ENCODE results near the gene ARFGAP1.

Gene ARFGAP1

GRCh38 chr20:63272105-63273058, at the start of gene ARFGAP1:
Gene ARFGAP1, plus strand, starts transcription at chr20:63272813. Its CDS starts 2,768 bp downstream, at chr20:63275581.
- peak; percentile 69 to 84 (median 74) for DNase-seq

DNA sequence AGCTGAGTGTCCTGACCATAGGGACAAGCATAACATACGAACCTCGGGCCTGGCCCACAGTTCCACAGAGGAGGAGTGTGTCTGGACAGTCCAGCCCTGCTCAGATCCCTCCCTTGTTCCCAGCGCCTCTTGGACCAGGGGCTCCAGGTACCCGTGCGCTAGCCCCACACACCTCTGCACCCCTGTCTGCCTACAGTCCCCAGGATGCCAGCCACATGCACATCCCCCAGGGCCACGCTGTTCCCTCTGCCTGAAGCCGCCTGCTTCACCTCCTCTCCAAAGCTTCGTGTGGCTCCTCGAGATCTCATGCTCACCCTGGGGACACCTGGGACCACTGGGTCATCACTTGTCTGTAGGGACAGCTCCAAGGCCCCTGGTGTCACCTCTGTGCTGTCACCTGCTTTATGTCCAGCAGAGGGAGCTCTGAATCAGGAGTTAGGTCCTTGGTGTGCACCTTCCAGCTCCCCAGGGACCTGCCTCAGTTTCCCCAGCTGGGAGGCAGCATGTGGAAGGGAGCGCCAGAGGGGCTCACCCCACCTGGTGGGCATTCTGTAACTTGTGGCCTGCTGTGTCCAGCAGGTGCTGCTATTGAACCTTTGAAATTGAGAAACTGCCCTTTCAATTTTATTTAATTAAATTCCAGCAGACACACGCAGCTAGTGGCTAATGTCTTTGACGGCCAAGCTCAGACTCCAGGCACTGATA, 49.3 kb upstream of the ARFGAP1 start:
- DNase-seq: peak in 2 of 4 experiments; percentile 12 to 29

GRCh38 chr20:63223826-63224207, 48.8 kb upstream of the ARFGAP1 start:
- no peak for DNase-seq

DNA sequence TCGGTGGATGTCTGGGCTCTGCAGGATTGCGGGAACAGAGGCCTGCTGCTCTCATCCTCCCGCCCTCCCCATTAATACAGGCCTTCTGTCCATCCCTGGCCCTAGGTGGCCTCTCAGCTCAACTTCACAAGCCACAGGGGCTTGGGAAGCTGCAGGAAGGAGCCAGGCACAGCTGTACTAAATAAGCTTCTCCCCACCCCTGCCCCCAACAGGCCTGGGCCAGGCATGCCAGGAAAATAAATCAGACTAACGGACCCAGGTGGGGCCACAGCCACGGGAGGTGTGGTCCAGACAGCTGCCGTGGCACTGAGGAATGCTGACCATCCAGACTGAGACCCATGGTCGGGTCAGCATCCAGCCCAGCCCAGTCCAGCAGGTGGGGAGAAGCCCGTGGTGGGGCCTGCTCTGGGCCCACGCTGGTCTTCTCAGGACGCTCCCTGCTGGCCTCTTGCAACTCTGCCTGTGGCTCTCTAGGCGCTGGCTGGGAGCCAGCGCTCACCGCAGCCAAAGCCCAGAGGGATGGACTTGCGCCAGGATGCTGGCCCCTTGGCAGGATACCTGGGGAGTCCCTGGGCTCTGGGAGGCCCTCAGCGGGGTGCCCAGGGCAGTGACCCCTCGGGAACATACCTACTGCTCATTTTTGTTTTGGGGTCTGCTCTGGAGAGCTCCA, 48.1 kb upstream of the ARFGAP1 start:
- no peak for DNase-seq

- no peak for DNase-seq
Measured at GRCh38 chr20:63225082-63225454, 47.5 kb upstream of the ARFGAP1 start.

- DNase-seq: no peak
Measured at GRCh38 chr20:63226042-63226943, 46.3 kb upstream of the ARFGAP1 start.

DNA sequence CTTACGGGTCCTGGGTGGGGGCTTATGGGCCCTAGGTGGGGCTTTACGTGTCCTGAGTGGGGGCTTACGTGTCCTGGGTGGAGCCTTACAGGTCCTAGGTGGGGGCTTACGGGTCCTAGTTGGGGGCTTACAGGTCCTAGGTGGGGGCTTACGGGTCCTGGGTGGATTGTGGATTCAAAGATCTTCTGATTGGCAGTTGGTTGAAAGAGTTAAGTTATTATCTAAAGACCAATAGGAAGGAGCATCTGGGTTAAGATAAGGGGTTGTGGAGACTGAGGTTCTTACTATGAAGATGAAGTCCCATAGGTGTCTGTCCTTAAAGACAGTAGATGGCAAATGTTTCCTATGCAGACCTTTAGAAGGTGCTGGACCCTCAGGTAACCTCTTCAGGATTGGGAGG, 45.4 kb upstream of the ARFGAP1 start:
- DNase-seq: no peak

- DNase-seq: no peak
Measured at GRCh38 chr20:63228806-63229205, 43.8 kb upstream of the ARFGAP1 start.

GRCh38 chr20:63230800-63231268, 41.8 kb upstream of the ARFGAP1 start:
- DNase-seq: no peak

GRCh38 chr20:63232235-63233060, 40.2 kb upstream of the ARFGAP1 start:
- DNase-seq: no peak

DNA sequence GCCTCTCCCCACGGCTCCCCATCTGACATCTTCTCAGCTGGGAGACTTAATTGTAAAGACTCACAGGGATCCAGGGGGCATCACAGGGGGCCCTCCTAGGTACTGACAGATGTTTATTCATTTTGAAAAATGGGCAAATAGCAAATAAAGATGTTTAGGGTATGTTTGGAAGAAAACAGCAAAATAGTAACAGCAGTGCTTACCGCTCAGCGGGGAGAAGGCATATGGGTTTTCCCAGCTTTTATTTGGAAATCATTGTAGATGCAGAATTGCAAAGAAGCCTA, 39.6 kb upstream of the ARFGAP1 start:
- DNase-seq: no peak

- no peak for DNase-seq
Measured at GRCh38 chr20:63233924-63234323, 38.7 kb upstream of the ARFGAP1 start.

- peak in 1 of 4 experiments; percentile 23 for DNase-seq
Measured at GRCh38 chr20:63234693-63235398, 37.8 kb upstream of the ARFGAP1 start.

DNA sequence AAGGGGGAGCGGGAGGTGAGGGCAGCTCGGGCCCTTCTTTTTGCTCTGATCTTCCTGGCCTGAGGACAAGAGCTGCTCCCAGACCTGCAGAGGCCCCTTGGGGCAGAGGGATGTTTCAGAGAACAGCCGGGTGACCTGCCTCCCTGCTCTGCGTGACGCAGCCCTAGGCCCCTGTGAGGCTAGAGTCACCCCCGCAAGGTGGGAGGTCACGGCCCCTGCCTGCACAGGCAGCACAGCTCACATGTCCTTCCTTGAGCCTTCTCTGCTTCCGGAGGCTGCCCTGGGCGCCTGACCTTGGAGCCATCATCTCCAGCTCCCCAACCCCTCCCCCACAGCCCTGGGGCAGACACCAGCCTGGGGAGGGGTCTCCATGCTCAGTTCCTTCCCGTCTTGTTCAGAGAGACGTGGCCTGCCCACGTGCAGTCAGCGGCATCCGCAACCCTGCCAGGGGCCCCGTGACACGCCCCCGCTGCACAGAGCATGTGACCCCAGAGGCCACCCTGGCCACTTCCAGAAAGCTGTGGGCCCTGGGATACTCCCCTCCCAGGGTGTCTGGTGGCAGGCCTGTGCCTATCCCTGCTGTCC, 37.1 kb upstream of the ARFGAP1 start, which contains the start of gene BIRC7:
TSS of gene BIRC7 (plus strand) at position 507 of the 585 bp plus-strand sequence. CDS start 192 bp downstream, outside the sequence.
- no peak for DNase-seq

GRCh38 chr20:63236116-63236837, 36.3 kb upstream of the ARFGAP1 start:
- no peak for DNase-seq

DNA sequence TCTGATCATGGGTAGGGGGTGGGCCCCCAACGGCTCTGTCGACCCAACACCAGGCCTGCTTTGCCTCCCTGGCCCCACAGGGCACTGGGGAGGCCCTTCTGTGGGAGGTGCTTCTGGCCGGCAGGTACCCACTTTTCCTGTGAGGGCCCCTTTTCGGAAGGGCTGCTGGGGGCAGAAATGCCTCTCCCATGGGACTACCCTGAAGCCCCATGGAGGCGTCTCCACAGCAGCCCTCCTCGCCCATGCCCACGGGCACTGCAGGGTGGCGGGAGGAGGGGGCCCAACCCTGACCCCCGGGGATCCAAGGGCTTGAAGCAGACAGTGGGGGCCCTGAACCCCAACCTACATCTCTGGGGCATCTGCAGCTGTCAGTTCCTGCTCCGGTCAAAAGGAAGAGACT, 34.6 kb upstream of the ARFGAP1 start:
- no peak for DNase-seq

DNA sequence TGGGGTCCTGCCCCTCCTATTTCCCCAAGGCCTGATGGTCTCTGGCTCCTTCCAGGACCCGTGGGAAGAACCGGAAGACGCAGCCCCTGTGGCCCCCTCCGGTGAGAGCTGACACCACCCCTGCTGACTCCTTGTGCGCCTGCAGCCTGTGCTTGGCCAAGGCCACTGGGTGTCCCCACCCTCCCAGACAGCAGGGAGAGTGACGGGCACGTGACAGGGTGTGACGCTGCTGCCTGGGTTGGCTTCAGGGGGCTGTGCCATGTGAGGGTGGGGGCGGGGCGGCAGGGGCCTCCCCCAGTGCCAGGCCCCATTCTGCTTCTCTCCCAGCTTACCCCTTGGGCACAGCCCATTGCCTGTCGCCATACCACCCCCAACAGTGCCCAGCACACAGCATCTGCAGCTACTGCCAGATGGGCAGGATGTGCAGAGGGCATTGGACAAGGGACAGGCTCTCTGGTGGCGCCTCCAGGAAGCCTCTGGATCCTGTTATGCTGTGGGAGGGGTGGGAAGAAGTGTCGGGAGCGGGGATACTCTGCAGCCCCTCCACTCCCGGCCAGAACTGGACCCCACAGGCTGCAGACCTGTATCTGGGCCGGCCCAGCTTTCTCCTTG, 34.0 kb upstream of the ARFGAP1 start:
- no peak for DNase-seq

GRCh38 chr20:63239431-63239830, 33.2 kb upstream of the ARFGAP1 start:
- DNase-seq: no peak

DNA sequence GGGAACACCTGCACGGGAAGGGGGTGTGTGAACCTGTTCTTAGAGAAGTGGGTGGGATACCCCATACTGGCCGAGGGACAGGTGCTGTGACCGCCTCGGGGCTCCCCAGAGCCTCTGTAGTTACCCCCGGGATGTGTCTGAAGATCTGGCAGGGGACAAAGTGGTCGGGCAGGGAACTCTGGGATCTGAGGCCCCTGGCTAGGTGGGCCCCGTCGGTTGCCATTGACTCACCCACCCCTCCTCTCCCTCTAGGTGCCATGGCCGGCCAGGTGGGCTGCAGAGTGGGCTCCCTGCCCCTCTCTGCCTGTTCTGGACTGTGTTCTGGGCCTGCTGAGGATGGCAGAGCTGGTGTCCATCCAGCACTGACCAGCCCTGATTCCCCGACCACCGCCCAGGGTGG, 32.6 kb upstream of the ARFGAP1 start:
- DNase-seq: no peak
